C4-2B (cell line): ENCODE results near the gene RBBP8.

Experiments
- H3K27ac ChIP-seq: fragments of 450-650 bp; 2 replicates; pipeline ENCODE4 v1.5.1; 2017
- CTCF ChIP-seq: fragments of 450-650 bp; conservative IDR thresholded peaks from 2 replicates; pipeline ENCODE4 v1.5.1; 2017; ENCODE audit warnings: mild to moderate bottlenecking
- ZFX ChIP-seq: fragments of 450-650 bp; IDR thresholded peaks from 2 replicates; pipeline ENCODE4 v1.6.1; 2017

Gene RBBP8

GRCh38 chr18:23043803-23044376 is 110.8 kb downstream of the RBBP8 start:
- TF ChIP-seq ZFX = no peak
- no peak for TF ChIP-seq CTCF
- H3K27ac ChIP-seq = no peak overlapping the region

- no peak for TF ChIP-seq CTCF
These were observed 116.7 kb downstream of the RBBP8 start for GRCh38 chr18:23049698-23050373.

GRCh38 chr18:23053776-23054457 is 120.8 kb downstream of the RBBP8 start:
- TF ChIP-seq CTCF (no peak; the same call in 1 of the 2 replicates), ZFX (no peak)
- no peak overlapping the region for H3K27ac ChIP-seq

More at GRCh38 chr18:23049698-23050373, 116.7 kb downstream of the RBBP8 start:
- H3K27ac ChIP-seq = no peak overlapping the region

GRCh38 chr18:23054553-23054952 is 121.4 kb downstream of the RBBP8 start:
- no peak for TF ChIP-seq CTCF
- no peak overlapping the region for H3K27ac ChIP-seq

GRCh38 chr18:23056315-23056714 is 123.2 kb downstream of the RBBP8 start:
- no peak for TF ChIP-seq CTCF
- TF ChIP-seq ZFX = no peak
- H3K27ac ChIP-seq = no peak overlapping the region

GRCh38 chr18:23057096-23057495 is 124.0 kb downstream of the RBBP8 start:
- TF ChIP-seq CTCF (no peak), ZFX (no peak)
- no peak overlapping the region for H3K27ac ChIP-seq

- no peak for TF ChIP-seq ZFX
- no peak for TF ChIP-seq CTCF
- H3K27ac ChIP-seq = no peak overlapping the region
These were observed 125.8 kb downstream of the RBBP8 start for GRCh38 chr18:23058746-23059415.
